DND-41 (cell line): ENCODE results near the gene ALDOB.

ENCODE experiments used
- ATAC-seq: fragments of 200-7000 bp; cut with Tn5 transposase; 3 replicates; pipeline ENCODE4 v1.9.1; 2021; ENCODE audit warnings: low read depth; ENCODE audit not compliant: insufficient read depth
- DNase-seq: peaks from one replicate; pipeline ENCODE4 v3.0.0-alpha.2; 2020
- H2AFZ ChIP-seq: 2 replicates; pipeline ENCODE4 v1.6.0; 2012; ENCODE audit warnings: low read depth, low read length
- H3K27ac ChIP-seq: 2 replicates; pipeline ENCODE4 v1.5.1; 2012; ENCODE audit warnings: low read length, inconsistent platforms
- H3K27me3 ChIP-seq: fragments of 200-600 bp; sonication (generic); 2 replicates; pipeline ENCODE4 v1.6.0; 2012; ENCODE audit warnings: low read length, mild to moderate bottlenecking, inconsistent platforms; ENCODE audit not compliant: insufficient read depth, poor library complexity
- H3K36me3 ChIP-seq: 2 replicates; pipeline ENCODE4 v1.5.1; 2012; ENCODE audit warnings: low read length, inconsistent platforms; ENCODE audit not compliant: insufficient read depth
- H3K4me1 ChIP-seq: 2 replicates; pipeline ENCODE4 v1.5.1; 2012; ENCODE audit warnings: mild to moderate bottlenecking, low read length; ENCODE audit not compliant: insufficient read depth
- H3K4me2 ChIP-seq: 2 replicates; pipeline ENCODE4 v1.6.0; 2012; ENCODE audit warnings: mild to moderate bottlenecking, moderate library complexity, low read length, inconsistent platforms; ENCODE audit not compliant: insufficient read depth
- H3K4me3 ChIP-seq, 2 experiments: fragments of 200-600 bp in 1 of 2; shearing (Covaris generic) in 1 of 2; 2 replicates each; pipeline ENCODE4 v1.5.1; 2012 to 2016; ENCODE audit warnings: inconsistent platforms in 2 of 2, low read length in 2 of 2, mild to moderate bottlenecking in 2 of 2, low read depth in 1 of 2, moderate library complexity in 1 of 2
- H3K79me2 ChIP-seq: 2 replicates; pipeline ENCODE4 v1.6.0; 2012; ENCODE audit warnings: low read length, inconsistent platforms; ENCODE audit not compliant: insufficient read depth
- H3K9ac ChIP-seq: 2 replicates; pipeline ENCODE4 v1.6.0; 2012; ENCODE audit warnings: low read depth, mild to moderate bottlenecking, inconsistent platforms, low read length, moderate library complexity
- H3K9me3 ChIP-seq: 2 replicates; pipeline ENCODE4 v1.5.1; 2012; ENCODE audit warnings: low read length, moderate library complexity, mild to moderate bottlenecking, inconsistent platforms; ENCODE audit not compliant: insufficient read depth, severe bottlenecking
- H4K20me1 ChIP-seq: 2 replicates; pipeline ENCODE4 v1.6.0; 2012; ENCODE audit warnings: low read length; ENCODE audit not compliant: insufficient read depth
- EZH2 ChIP-seq: IDR thresholded peaks from 3 replicates; pipeline ENCODE4 v1.6.1; 2012; ENCODE audit warnings: borderline replicate concordance, low read depth, mild to moderate bottlenecking, moderate library complexity, low read length, inconsistent platforms; ENCODE audit not compliant: severe bottlenecking
- TF ChIP-seq, protein P1 (sequence below): IDR thresholded peaks from 2 replicates; pipeline ENCODE4 v1.5.1; 2012; ENCODE audit warnings: borderline replicate concordance, low read length, moderate library complexity, mild to moderate bottlenecking; ENCODE audit not compliant: poor library complexity, severe bottlenecking; ENCODE audit errors: extremely low read depth

Gene ALDOB

DNA sequence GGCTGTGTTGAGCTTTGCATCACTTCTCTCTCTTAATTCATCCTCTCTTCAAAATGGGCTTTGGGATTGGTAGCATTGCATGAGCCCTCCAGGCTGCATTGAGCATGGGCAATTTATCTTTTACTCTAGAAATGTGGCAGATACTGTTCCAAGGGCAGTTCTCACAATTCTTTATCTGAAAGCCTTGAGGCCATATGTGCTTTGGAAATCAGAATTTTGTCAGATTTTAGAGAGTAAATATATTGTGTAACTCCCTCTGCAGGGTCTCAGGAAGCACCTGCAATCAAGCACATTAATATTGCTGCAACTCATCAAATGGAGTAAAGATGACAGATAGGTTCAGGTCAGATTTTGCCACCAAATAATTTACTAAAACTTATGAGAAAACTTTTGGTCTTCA lies 17.6 kb downstream of the ALDOB start:
- Histone ChIP-seq H3K27ac (no peak overlapping the region), H3K4me2 (no peak overlapping the region), H4K20me1 (no peaks in the 10 kb centered on the region), H3K9ac (no peak overlapping the region), H3K4me1 (no peaks in the 10 kb centered on the region), H3K9me3 (peaks cover 3% of the 10 kb centered on the region), H3K27me3 (no peaks in the 10 kb centered on the region), H2AFZ (no peak overlapping the region), H3K4me3 (no peak overlapping the region), H3K36me3 (no peaks in the 10 kb centered on the region), H3K79me2 (no peaks in the 10 kb centered on the region)
- ATAC-seq (no peak), DNase-seq (no peak)
- TF ChIP-seq EZH2 = no peak
- TF ChIP-seq, protein P1, sequence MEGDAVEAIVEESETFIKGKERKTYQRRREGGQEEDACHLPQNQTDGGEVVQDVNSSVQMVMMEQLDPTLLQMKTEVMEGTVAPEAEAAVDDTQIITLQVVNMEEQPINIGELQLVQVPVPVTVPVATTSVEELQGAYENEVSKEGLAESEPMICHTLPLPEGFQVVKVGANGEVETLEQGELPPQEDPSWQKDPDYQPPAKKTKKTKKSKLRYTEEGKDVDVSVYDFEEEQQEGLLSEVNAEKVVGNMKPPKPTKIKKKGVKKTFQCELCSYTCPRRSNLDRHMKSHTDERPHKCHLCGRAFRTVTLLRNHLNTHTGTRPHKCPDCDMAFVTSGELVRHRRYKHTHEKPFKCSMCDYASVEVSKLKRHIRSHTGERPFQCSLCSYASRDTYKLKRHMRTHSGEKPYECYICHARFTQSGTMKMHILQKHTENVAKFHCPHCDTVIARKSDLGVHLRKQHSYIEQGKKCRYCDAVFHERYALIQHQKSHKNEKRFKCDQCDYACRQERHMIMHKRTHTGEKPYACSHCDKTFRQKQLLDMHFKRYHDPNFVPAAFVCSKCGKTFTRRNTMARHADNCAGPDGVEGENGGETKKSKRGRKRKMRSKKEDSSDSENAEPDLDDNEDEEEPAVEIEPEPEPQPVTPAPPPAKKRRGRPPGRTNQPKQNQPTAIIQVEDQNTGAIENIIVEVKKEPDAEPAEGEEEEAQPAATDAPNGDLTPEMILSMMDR = no peak

DNA sequence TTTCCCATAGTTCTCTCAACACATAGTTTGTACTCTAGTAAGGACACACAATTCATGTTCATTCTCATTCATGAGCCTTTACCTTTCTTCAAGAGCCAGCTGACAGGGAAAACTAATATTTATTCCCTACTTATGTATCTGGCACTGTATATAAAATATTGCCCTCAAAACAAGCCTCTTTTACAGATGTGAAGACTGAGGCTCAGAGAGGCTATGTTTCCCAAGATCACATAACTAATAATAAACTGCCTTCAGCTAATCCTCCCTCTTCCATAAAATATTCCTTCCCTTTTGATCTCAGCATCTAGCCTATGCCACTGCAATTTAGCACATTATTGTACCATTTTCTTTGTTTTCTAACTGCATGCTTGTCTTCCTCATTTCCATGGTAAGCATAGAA lies 18.2 kb downstream of the ALDOB start:
- DNase-seq = no peak
- H3K4me3 ChIP-seq = no peak overlapping the region
- H3K4me2 ChIP-seq = no peak overlapping the region
- no peaks in the 10 kb centered on the region for H3K27me3 ChIP-seq
- H3K9me3 ChIP-seq = peaks cover 7% of the 10 kb centered on the region
- ATAC-seq = no peak
- H3K79me2 ChIP-seq = no peaks in the 10 kb centered on the region
- TF ChIP-seq EZH2 = no peak
- TF ChIP-seq, protein P1 = no peak
- H3K36me3 ChIP-seq = no peaks in the 10 kb centered on the region
- no peaks in the 10 kb centered on the region for H4K20me1 ChIP-seq
- no peak overlapping the region for H3K27ac ChIP-seq
- H3K9ac ChIP-seq = no peak overlapping the region
- no peak overlapping the region for H2AFZ ChIP-seq
- H3K4me1 ChIP-seq = no peaks in the 10 kb centered on the region

DNA sequence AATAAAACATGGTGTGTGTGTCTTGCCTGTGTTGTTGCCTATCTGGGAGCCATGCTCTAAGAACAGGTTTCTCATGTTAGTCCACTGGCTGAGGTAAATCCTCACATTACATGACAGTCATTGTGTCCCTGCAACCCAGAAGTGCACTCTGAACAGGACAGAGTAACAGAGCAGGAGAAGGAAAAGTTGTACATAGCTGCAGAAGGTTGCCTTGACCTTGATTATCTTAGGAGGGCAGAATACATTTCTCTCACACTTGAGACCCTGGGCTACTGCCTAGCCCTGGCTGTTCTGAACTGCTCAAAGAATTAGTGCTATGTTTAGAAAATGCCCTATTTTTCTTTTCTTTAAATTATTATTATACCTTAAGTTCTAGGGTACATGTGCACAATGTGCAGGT lies 20.0 kb downstream of the ALDOB start:
- no peaks in the 10 kb centered on the region for H3K27me3 ChIP-seq
- ATAC-seq (no peak), DNase-seq (no peak)
- H3K27ac ChIP-seq = no peak overlapping the region
- H2AFZ ChIP-seq = no peak overlapping the region
- TF ChIP-seq EZH2 = no peak
- TF ChIP-seq, protein P1 = no peak
- H3K79me2 ChIP-seq = no peaks in the 10 kb centered on the region
- no peak overlapping the region for H3K4me3 ChIP-seq
- no peaks in the 10 kb centered on the region for H3K36me3 ChIP-seq
- H3K9ac ChIP-seq = no peak overlapping the region
- H3K4me2 ChIP-seq = no peak overlapping the region
- H3K4me1 ChIP-seq = no peaks in the 10 kb centered on the region
- H3K9me3 ChIP-seq = peaks cover 10% of the 10 kb centered on the region
- H4K20me1 ChIP-seq = no peaks in the 10 kb centered on the region

DNA sequence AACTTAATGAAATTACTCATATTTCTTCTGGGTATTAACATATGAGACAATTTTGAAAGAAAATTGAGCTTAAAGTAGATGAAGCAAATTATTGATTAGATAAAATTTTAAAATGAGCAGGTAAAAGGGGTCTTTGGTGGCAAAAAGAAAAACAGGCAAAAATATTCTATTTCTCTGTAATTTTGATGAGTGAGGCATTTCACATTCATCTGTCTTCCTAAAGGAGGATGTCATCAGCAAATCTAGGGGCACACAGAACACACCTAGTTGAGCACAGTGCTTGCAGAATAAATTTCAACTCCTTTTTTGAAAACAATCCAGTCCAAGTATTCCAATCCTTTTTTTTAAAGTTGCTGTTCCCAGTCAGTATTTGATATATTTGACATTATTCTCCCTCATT lies 20.7 kb downstream of the ALDOB start:
- no peak overlapping the region for H3K27ac ChIP-seq
- H4K20me1 ChIP-seq = no peaks in the 10 kb centered on the region
- H3K4me2 ChIP-seq = no peak overlapping the region
- no peaks in the 10 kb centered on the region for H3K36me3 ChIP-seq
- no peak overlapping the region for H3K9ac ChIP-seq
- no peak overlapping the region for H2AFZ ChIP-seq
- H3K79me2 ChIP-seq = no peaks in the 10 kb centered on the region
- DNase-seq (no peak), ATAC-seq (no peak)
- H3K4me1 ChIP-seq = no peaks in the 10 kb centered on the region
- TF ChIP-seq, protein P1 = no peak
- no peak for TF ChIP-seq EZH2
- peaks cover 16% of the 10 kb centered on the region for H3K9me3 ChIP-seq
- H3K4me3 ChIP-seq = no peak overlapping the region
- H3K27me3 ChIP-seq = no peaks in the 10 kb centered on the region
